GM12891 (cell line): Measurements from ENCODE around the gene SPATS2.

ENCODE experiments used
- DNase-seq: peaks from one replicate; pipeline ENCODE4 v3.0.0; 2011; ENCODE audit warnings: low spot score; ENCODE audit not compliant: insufficient read length
- FAIRE-seq: peaks from 2 replicates; lab custom pipeline; 2011; peaks lifted over from hg19 to GRCh38; lab: Jason Lieb, UNC
- PAX5 ChIP-seq: IDR thresholded peaks from 2 replicates; pipeline ENCODE4 v1.6.1; 2011; ENCODE audit warnings: low read length, moderate library complexity, mild to moderate bottlenecking; ENCODE audit not compliant: insufficient read depth, severe bottlenecking
- POLR2A ChIP-seq: IDR thresholded peaks from 2 replicates; pipeline ENCODE4 v1.6.1; 2011; ENCODE audit warnings: low read depth, low read length, control low read depth
- POLR2AphosphoS5 ChIP-seq: IDR thresholded peaks from 2 replicates; pipeline ENCODE4 v1.6.1; 2011; ENCODE audit warnings: low read depth, low read length, control low read depth
- POU2F2 ChIP-seq: IDR thresholded peaks from 2 replicates; pipeline ENCODE4 v1.6.1; 2011; ENCODE audit warnings: low read depth, mild to moderate bottlenecking, control low read depth, low read length, moderate library complexity
- SPI1 ChIP-seq: IDR thresholded peaks from 2 replicates; pipeline ENCODE4 v1.6.1; 2011; ENCODE audit warnings: low read depth, low read length, control low read depth
- TAF1 ChIP-seq: IDR thresholded peaks from 2 replicates; pipeline ENCODE4 v1.6.1; 2011; ENCODE audit warnings: low read depth, low read length, control low read depth

Gene SPATS2

GRCh38 chr12:49567611-49568441 is 200.6 kb downstream of the SPATS2 start, which contains the start of gene MCRS1:
MCRS1 (minus strand) TSS chr12:49568142; CDS start chr12:49566731, 1,411 bp downstream.
- FAIRE-seq = peak; percentile 95
- TF ChIP-seq POU2F2 (peak; percentile 90; the same call in 1 of the 2 replicates), SPI1 (no peak), PAX5 (no peak), TAF1 (peak; percentile 94), POLR2A (peak; percentile 97), POLR2AphosphoS5 (peak; percentile 98)
- peak; percentile 90 for DNase-seq

GRCh38 chr12:49568442-49569162 is 201.3 kb downstream of the SPATS2 start:
- TF ChIP-seq PAX5 = no peak
- TF ChIP-seq TAF1 = no peak
- no peak for TF ChIP-seq POU2F2
- no peak for TF ChIP-seq POLR2A
- no peak for TF ChIP-seq POLR2AphosphoS5
- TF ChIP-seq SPI1 = no peak
- FAIRE-seq = peak; percentile 51
- no peak for DNase-seq
